Dendritic cell treated with granulocyte-macrophage colony-stimulating factor and Interleukin-4, amounts not matched to agents 40 ng/mL and 50 ng/mL, for 4 days (primary cell): ENCODE results near the gene SLC27A6.

Experiments
- H3K27ac Mint-ChIP-seq: one replicate; pipeline ENCODE4 v1.8.0; 2022; ENCODE audit warnings: mild to moderate bottlenecking, mixed read lengths
- H3K27me3 Mint-ChIP-seq: one replicate; pipeline ENCODE4 v1.8.0; 2022; ENCODE audit warnings: mild to moderate bottlenecking, mixed read lengths
- H3K36me3 Mint-ChIP-seq: one replicate; pipeline ENCODE4 v1.8.0; 2022; ENCODE audit warnings: low read depth, mixed read lengths
- H3K4me1 Mint-ChIP-seq: one replicate; pipeline ENCODE4 v1.8.0; 2022; ENCODE audit warnings: low read depth, mixed read lengths
- H3K4me3 Mint-ChIP-seq: one replicate; pipeline ENCODE4 v1.8.0; 2022; ENCODE audit warnings: mild to moderate bottlenecking, moderate library complexity, mixed read lengths
- H3K9me3 Mint-ChIP-seq: one replicate; pipeline ENCODE4 v1.8.0; 2022; ENCODE audit warnings: mixed read lengths
- intact Hi-C: fragments of 100-400 bp; cut with micrococcal nuclease; formaldehyde crosslinking; loops from one replicate; pipeline ENCODE4 v1.15.0; 2022

SLC27A6 gene

DNA sequence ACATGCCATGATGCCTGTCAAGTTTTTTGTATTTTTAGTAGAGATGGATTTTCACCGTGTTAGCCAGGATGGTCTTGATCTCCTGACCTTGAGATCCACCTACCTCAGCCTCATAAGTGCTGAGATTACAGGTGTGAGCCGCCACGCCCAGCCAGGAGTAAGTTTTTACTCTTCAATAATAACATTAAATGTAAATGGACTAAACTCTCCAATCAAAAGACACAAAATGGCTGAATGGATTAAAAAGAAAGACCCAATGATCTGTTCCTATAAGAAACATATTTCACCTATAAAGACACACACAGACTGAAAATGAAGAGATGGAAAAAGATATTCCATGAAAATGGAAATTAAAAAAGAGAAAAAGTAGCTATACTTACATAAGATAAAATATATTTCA, 92.0 kb downstream of the SLC27A6 start:
- intact Hi-C loops, result no loop called here

DNA sequence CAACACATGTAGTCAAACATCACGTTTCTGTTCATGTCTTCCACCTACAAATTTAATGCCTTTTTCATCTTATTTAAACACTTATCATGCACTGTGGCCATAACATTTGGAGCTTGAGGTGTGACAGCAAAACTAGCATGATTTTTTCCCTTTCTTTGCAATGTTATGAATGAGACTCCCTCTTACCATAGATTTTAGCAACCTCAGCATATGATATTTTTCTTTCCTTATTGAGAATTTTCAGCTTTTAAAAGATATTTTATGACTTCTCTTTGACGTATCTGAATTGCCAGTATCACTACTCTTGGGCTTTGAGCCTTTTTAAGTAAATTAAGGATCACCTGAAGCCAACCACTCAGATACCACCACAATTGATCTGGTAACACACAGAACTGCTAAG, 96.6 kb downstream of the SLC27A6 start:
- intact Hi-C loops, result no loop called here
- no peak overlapping the region for H3K27ac Mint-ChIP-seq
- no peak overlapping the region for H3K4me3 Mint-ChIP-seq
- no peaks in the 10 kb centered on the region for H3K27me3 Mint-ChIP-seq
- peaks cover 15% of the 10 kb centered on the region for H3K9me3 Mint-ChIP-seq
- no peaks in the 10 kb centered on the region for H3K36me3 Mint-ChIP-seq
- no peaks in the 10 kb centered on the region for H3K4me1 Mint-ChIP-seq

More for the DNA sequence above, 92.0 kb downstream of the SLC27A6 start:
- Mint-ChIP-seq H3K9me3 (peaks cover 19% of the 10 kb centered on the region), H3K27ac (no peak overlapping the region), H3K36me3 (no peaks in the 10 kb centered on the region), H3K4me3 (no peak overlapping the region), H3K27me3 (no peaks in the 10 kb centered on the region), H3K4me1 (no peaks in the 10 kb centered on the region)

- Mint-ChIP-seq H3K27ac (no peak overlapping the region), H3K27me3 (no peaks in the 10 kb centered on the region), H3K36me3 (no peaks in the 10 kb centered on the region), H3K4me1 (no peaks in the 10 kb centered on the region), H3K9me3 (no peaks in the 10 kb centered on the region), H3K4me3 (no peak overlapping the region)
- intact Hi-C loops, result no loop called here
Observed at GRCh38 chr5:129063483-129064113, 98.3 kb downstream of the SLC27A6 start.

- no peaks in the 10 kb centered on the region for H3K27me3 Mint-ChIP-seq
- H3K27ac Mint-ChIP-seq, result no peak overlapping the region
- H3K4me1 Mint-ChIP-seq, result no peaks in the 10 kb centered on the region
- intact Hi-C loops, result no loop called here
- no peaks in the 10 kb centered on the region for H3K36me3 Mint-ChIP-seq
- H3K4me3 Mint-ChIP-seq, result no peak overlapping the region
- H3K9me3 Mint-ChIP-seq, result no peaks in the 10 kb centered on the region
Observed at GRCh38 chr5:129065721-129066120, 100.4 kb downstream of the SLC27A6 start.

- no peaks in the 10 kb centered on the region for H3K36me3 Mint-ChIP-seq
- no peaks in the 10 kb centered on the region for H3K9me3 Mint-ChIP-seq
- H3K4me3 Mint-ChIP-seq, result no peak overlapping the region
- H3K4me1 Mint-ChIP-seq, result no peaks in the 10 kb centered on the region
- H3K27me3 Mint-ChIP-seq, result no peaks in the 10 kb centered on the region
- H3K27ac Mint-ChIP-seq, result no peak overlapping the region
- intact Hi-C loops, result no loop called here
Observed at GRCh38 chr5:129067745-129068144, 102.5 kb downstream of the SLC27A6 start.

DNA sequence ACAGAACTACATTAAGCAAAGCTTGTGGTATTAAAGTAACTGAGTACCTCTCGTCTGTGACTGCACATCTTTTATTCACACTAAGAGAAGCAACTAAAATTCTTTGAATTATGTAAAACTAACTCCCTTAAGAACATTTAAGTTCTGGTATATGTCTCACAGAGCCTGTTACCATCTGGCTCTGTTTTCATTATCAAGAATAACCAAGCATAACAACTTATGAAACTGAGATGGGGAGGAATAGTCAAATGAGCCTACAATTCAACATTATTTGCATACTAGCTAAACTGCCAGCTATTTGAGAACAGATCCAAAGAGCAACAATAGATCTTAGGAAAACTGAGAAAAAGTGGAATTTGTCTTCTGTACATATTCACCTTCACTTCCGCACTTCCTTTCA, 104.0 kb downstream of the SLC27A6 start:
- no peak overlapping the region for H3K4me3 Mint-ChIP-seq
- intact Hi-C loops, result no loop called here

GRCh38 chr5:129073111-129073510, 107.8 kb downstream of the SLC27A6 start:
- H3K27me3 Mint-ChIP-seq, result no peaks in the 10 kb centered on the region
- no peaks in the 10 kb centered on the region for H3K9me3 Mint-ChIP-seq
- intact Hi-C loops, result no loop called here
- no peaks in the 10 kb centered on the region for H3K36me3 Mint-ChIP-seq
- no peaks in the 10 kb centered on the region for H3K4me1 Mint-ChIP-seq
- no peak overlapping the region for H3K4me3 Mint-ChIP-seq
- no peak overlapping the region for H3K27ac Mint-ChIP-seq

More for the DNA sequence above, 104.0 kb downstream of the SLC27A6 start:
- Mint-ChIP-seq H3K36me3 (no peaks in the 10 kb centered on the region), H3K27ac (no peak overlapping the region), H3K27me3 (no peaks in the 10 kb centered on the region), H3K9me3 (no peaks in the 10 kb centered on the region), H3K4me1 (no peaks in the 10 kb centered on the region)

GRCh38 chr5:129074903-129075302, 109.6 kb downstream of the SLC27A6 start:
- intact Hi-C loops, result no loop called here
- H3K4me1 Mint-ChIP-seq, result no peaks in the 10 kb centered on the region
- H3K36me3 Mint-ChIP-seq, result no peaks in the 10 kb centered on the region
- H3K27me3 Mint-ChIP-seq, result no peaks in the 10 kb centered on the region
- H3K4me3 Mint-ChIP-seq, result no peak overlapping the region
- H3K9me3 Mint-ChIP-seq, result no peaks in the 10 kb centered on the region
- H3K27ac Mint-ChIP-seq, result no peak overlapping the region

DNA sequence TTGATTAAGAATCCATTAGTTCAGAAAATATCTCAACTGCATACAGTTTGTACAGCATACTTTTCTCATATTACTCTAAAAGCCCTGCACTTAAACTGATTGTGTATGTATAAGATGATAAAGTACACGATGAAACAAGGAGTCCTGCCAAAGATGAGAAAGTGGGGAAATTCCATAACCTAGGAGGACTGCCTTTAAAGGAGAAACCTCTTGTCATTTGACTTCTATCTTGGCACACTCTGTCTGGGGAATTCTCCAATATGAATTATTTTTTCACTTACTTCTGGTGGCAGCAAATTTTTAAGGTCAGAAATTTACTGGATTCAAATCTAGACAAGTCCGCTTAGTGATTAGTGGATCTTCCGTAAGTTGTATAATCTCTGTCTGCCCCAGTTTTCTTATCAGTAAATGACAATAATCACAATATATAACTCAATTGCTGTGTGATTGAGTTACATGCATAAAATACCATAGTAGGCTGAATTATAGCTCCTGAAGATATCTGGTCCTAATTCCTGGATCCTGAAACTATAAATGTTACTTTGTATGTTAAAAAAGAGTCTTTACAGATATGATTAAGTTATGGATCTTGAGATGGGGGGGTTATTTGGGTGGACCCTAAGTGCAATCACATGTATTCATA, 112.3 kb downstream of the SLC27A6 start:
- no peak overlapping the region for H3K27ac Mint-ChIP-seq
- no peaks in the 10 kb centered on the region for H3K36me3 Mint-ChIP-seq
- no peaks in the 10 kb centered on the region for H3K27me3 Mint-ChIP-seq
- H3K4me3 Mint-ChIP-seq, result no peak overlapping the region
- H3K4me1 Mint-ChIP-seq, result no peaks in the 10 kb centered on the region
- H3K9me3 Mint-ChIP-seq, result no peaks in the 10 kb centered on the region
- intact Hi-C loops, result no loop called here

DNA sequence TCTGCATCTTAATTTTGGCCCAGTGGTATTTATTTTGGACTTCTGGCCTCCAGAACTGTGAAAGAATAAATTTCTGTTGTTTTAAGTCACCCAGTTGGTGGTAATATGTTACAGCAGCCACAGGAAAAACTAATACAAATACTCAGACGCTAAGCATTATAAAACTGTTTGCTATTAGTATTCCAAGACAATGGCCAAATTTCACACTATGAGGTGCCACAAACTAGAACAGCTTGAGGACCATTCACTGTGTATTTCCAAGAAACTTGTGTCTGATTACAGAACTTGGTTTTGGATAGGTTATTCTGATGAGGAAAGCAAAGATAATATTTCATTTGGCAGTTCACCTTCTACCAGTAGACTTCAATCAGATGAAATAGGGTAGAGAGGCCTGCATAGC, 113.0 kb downstream of the SLC27A6 start:
- H3K27ac Mint-ChIP-seq, result no peak overlapping the region
- H3K4me1 Mint-ChIP-seq, result no peaks in the 10 kb centered on the region
- no peaks in the 10 kb centered on the region for H3K27me3 Mint-ChIP-seq
- no peaks in the 10 kb centered on the region for H3K9me3 Mint-ChIP-seq
- no peak overlapping the region for H3K4me3 Mint-ChIP-seq
- intact Hi-C loops, result no loop called here
- H3K36me3 Mint-ChIP-seq, result no peaks in the 10 kb centered on the region

GRCh38 chr5:129078660-129079059, 113.4 kb downstream of the SLC27A6 start:
- no peaks in the 10 kb centered on the region for H3K9me3 Mint-ChIP-seq
- intact Hi-C loops, result no loop called here
- H3K4me3 Mint-ChIP-seq, result no peak overlapping the region
- no peaks in the 10 kb centered on the region for H3K27me3 Mint-ChIP-seq
- H3K4me1 Mint-ChIP-seq, result no peaks in the 10 kb centered on the region
- no peaks in the 10 kb centered on the region for H3K36me3 Mint-ChIP-seq
- no peak overlapping the region for H3K27ac Mint-ChIP-seq

DNA sequence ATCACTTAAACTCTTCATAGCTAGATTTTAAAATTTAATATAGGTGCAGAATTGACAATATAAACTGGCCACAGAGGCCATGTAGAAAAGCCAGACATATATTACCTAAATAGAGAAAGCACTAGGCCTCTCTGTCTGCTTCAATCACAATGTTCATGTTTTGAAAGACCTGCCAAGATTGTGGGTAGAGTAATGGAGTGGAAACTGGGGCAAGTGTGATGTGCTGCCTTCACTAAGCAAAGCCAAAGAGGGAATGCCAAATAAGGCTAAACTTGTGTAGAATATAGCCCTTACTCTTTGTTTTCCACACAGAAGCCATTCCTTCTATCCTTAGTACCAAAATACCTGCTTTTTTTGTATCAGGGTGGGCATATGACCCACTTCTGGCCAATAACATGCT, 114.2 kb downstream of the SLC27A6 start:
- intact Hi-C loops, result no loop called here
- H3K4me1 Mint-ChIP-seq, result no peaks in the 10 kb centered on the region
- H3K9me3 Mint-ChIP-seq, result no peaks in the 10 kb centered on the region
- no peaks in the 10 kb centered on the region for H3K27me3 Mint-ChIP-seq
- no peak overlapping the region for H3K4me3 Mint-ChIP-seq
- H3K36me3 Mint-ChIP-seq, result no peaks in the 10 kb centered on the region
- H3K27ac Mint-ChIP-seq, result no peak overlapping the region

GRCh38 chr5:129080766-129081165, 115.5 kb downstream of the SLC27A6 start:
- Mint-ChIP-seq H3K36me3 (no peaks in the 10 kb centered on the region), H3K27me3 (no peaks in the 10 kb centered on the region), H3K9me3 (no peaks in the 10 kb centered on the region), H3K4me3 (no peak overlapping the region), H3K27ac (no peak overlapping the region), H3K4me1 (no peaks in the 10 kb centered on the region)
- intact Hi-C loops, result no loop called here

- Mint-ChIP-seq H3K4me1 (peaks cover under 1% of the 10 kb centered on the region), H3K9me3 (no peaks in the 10 kb centered on the region), H3K36me3 (no peaks in the 10 kb centered on the region), H3K27me3 (peaks cover 2% of the 10 kb centered on the region), H3K27ac (no peak overlapping the region), H3K4me3 (no peak overlapping the region)
- intact Hi-C loops, result no loop called here
Observed at GRCh38 chr5:129082225-129083136, 117.2 kb downstream of the SLC27A6 start.
